GM12872 (cell line): ENCODE data around the gene HSFX1.

Source experiments
- TF ChIP-seq, protein P1 (sequence below): IDR thresholded peaks from 3 replicates; pipeline ENCODE4 v1.5.1; 2011; ENCODE audit warnings: low read depth, mild to moderate bottlenecking, low read length, moderate library complexity; ENCODE audit not compliant: insufficient read depth

Gene HSFX1

DNA sequence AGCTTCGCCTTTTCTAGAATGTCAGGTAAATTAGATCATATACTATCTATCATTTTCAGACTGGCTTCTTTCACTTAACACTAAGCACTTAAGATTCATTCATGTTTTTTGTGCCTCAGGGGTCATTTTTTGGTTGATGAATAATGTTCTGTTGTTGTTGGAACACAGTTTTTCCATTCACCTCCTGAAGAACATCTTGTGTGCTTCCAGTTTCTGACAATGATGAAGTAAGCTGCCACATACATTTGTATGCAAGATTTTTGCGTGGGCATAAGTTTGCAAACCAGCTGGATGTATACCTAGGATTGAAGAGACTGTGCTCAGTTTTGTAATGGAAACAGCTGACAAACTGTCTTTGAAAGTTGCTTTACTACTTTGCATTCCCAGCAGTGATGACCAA is 45.5 kb downstream of the HSFX1 start:
- TF ChIP-seq, protein P1, sequence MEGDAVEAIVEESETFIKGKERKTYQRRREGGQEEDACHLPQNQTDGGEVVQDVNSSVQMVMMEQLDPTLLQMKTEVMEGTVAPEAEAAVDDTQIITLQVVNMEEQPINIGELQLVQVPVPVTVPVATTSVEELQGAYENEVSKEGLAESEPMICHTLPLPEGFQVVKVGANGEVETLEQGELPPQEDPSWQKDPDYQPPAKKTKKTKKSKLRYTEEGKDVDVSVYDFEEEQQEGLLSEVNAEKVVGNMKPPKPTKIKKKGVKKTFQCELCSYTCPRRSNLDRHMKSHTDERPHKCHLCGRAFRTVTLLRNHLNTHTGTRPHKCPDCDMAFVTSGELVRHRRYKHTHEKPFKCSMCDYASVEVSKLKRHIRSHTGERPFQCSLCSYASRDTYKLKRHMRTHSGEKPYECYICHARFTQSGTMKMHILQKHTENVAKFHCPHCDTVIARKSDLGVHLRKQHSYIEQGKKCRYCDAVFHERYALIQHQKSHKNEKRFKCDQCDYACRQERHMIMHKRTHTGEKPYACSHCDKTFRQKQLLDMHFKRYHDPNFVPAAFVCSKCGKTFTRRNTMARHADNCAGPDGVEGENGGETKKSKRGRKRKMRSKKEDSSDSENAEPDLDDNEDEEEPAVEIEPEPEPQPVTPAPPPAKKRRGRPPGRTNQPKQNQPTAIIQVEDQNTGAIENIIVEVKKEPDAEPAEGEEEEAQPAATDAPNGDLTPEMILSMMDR: no peak

DNA sequence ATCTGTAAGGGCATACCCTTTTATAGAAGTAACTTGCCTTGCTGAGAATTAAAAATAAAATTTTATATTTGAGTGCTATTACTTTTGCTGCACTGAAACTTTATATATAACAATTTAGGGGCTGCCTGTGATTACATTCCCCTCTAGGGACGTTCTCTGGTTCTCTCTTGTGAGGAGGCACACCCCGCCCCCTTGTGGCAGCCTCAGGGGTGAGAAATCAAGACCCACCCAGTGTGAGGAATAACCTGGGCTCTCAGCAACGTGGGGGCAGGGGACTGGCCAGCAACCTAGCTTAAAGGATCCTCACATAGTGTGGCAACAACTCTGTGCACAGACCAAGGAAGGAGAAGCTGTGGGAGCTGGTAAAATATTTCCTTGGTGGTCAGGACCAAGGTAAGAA is 51.6 kb downstream of the HSFX1 start:
- TF ChIP-seq, protein P1: peak; percentile 47
